Lung microvascular endothelial cell (primary cell): ENCODE results near the gene PLEKHG4. TPM values are rescaled to one million over a fixed set of nuclear protein-coding genes. Genes with fewer than 3 reads are reported as not detected.

ENCODE experiments used
- DNase-seq, 2 donors: peaks; one replicate each; pipeline versions ENCODE4 v3.0.0 to v3.0.0-alpha.2; 2010; ENCODE audit warnings: low read depth in 2 of 2
- total RNA-seq: library from RNA; depleted of rRNA; stranded (reverse); fragments of >200 nt; gene quantifications from 2 replicates; pipeline ENCODE4 v1.2.1, GENCODE V29; 2014

The PLEKHG4 gene
- total RNA-seq, 1 donor from 2014 or later: 5.8 TPM

DNA sequence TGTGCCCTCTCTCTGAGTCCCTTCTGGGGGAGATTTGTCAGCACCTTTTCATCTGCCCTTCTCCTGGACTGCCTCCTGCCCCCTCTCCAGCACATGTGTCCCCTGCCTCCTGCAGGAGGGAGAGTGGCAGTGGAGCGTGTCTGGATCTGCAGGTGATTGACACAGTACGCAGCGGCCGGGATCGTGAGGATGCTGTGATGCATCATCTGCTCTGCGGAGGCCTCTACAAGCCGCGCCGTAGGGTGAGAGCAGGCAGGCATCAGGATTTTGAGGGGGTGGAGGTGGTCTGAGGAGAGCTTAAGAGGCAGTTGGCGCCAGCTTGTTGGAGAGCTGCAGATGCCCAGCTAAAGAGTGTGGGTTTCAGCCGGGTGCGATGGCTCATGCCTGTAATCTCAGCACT lies 19.6 kb upstream of the PLEKHG4 start:
- no peak for DNase-seq

DNA sequence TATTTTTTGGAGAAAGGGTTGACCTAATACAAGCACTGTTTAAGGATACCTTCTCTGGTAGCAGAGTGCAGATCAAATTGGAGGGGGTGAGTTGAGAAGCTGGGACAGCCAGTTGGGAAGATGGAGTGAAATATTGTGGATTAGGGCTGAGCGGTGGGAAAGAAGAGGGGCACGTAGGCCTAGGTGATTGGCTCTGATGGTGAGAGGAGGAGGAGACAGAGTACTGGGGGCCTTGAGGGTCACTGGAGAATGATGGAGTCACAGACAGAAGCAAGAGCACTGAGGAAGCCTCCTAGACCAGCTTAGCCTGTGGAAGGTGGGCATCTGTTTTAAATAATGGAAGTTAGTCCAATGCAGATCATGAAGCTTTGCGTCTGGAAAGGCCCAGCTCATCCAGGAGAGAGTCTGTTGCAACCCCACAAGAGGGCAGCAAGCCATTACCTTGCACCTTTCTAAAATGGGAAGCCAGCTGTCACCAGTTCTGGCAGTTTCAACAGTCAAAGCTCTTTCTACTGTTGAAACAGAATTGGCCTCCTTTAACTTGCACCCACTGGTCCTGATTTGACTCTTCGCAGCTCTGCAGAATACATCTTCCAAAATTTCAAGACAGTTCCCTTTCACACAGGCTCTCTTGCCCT lies 18.8 kb upstream of the PLEKHG4 start:
- peak; percentile 61 to 64 for DNase-seq

GRCh38 chr16:67263201-67263600 lies 16.1 kb upstream of the PLEKHG4 start:
- no peak for DNase-seq

- no peak for DNase-seq
Observed at GRCh38 chr16:67264277-67264676, 15.1 kb upstream of the PLEKHG4 start.

DNA sequence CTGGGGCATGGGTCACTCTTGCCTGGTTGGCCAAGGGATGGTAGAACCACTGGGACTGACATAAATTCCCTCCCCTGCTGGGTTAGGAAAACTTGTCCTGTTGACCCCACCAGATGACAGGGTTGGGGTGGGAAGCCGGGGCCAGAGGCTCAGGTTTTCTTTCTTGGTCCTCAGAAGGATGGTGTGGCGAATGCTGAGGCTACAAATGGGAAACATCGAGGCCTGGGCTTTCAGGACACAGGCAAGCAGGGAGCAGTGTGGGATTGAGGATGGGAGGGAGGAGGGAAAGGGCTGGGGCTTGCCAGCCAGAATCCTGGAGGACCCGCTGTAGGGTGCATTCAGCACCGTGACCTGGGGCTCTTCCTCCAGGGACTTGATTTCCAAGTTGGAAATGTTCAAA lies 14.5 kb upstream of the PLEKHG4 start:
- no peak for DNase-seq

- DNase-seq: no peak
Observed at GRCh38 chr16:67265834-67266233, 13.5 kb upstream of the PLEKHG4 start.

DNA sequence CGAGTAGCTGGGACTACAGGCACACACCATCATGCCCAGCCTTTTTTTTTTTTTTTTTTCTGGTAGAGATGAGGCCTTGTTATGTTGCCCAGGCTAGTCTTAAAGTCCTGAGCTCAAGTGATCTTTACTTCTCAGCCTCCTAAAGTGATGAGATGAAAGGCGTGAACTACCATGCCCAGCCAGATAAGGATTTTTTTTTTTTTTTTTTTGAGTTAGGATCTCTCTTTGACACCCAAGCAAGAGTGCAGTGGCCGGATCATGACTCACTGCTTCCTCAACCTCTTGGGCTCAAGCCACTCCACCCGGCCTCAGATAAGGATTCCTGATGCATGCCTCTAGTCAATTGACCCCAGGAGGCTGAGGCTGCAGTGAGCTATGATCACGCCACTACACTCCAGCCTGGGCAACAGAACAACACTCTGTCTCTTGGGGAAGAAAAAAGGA lies 11.2 kb upstream of the PLEKHG4 start:
- peak in 1 of 2 donors; percentile 93 for DNase-seq

DNA sequence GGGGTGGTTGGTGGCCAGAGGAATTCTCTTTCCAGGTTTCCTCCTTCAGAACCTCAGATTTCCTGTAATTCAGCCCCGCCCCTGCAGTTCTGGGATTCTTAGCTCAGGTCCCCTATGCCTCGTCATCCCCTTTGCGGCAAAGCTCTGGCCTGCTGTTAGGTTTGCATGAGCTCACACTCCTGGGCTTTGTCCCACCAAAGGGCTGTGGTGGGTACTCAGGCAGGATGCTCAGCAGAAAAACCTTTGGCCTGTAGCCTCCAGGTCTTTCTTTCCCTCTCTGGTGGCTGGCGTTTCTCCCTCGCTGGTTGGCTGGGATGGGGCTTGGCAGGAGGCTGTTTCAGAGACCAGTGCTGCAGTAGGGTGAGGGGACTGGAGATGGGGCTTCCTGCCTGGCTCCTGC lies 9.6 kb upstream of the PLEKHG4 start:
- peak in 1 of 2 donors; percentile 73 for DNase-seq

GRCh38 chr16:67270931-67271338 lies 8.4 kb upstream of the PLEKHG4 start:
- no peak for DNase-seq

- DNase-seq: no peak
Observed at GRCh38 chr16:67271446-67271845, 7.9 kb upstream of the PLEKHG4 start.

- no peak for DNase-seq
Observed at GRCh38 chr16:67275321-67275720, 4.0 kb upstream of the PLEKHG4 start.

DNA sequence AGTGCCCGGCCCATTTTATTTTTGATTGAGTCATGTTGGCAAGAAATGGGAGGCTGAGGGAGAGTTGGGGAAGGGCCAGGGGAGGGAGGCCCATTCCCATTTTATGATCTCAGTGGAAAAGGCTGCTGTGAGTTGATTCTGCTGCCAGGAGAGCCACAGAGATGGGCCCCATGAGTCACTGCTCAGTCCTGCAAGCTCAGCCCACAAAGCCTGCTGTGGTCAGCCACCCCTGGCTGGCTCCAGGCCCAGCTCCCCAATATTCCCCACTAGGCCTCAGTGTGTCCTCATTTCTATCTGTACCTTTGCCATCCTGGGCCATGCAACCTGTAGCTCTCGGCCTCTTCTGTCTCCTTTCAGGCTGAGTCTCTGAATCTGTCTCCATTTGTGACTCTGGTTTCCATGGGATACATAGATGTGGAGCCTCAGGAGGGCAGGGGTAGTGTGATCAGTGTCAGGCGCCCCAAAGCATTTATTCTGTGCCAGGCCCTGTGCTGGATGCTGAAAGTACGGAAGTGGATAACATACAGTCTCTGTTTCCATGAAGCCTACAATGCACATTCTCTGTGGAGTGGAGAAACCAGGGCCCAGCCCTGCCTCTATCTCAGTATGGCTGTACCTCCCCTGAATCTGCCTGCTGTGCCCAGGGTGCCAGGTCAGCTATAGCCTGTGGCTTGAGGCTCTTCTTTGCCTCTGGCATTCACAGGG lies 1.9 kb upstream of the PLEKHG4 start:
- DNase-seq: peak; percentile 88 to 95

DNA sequence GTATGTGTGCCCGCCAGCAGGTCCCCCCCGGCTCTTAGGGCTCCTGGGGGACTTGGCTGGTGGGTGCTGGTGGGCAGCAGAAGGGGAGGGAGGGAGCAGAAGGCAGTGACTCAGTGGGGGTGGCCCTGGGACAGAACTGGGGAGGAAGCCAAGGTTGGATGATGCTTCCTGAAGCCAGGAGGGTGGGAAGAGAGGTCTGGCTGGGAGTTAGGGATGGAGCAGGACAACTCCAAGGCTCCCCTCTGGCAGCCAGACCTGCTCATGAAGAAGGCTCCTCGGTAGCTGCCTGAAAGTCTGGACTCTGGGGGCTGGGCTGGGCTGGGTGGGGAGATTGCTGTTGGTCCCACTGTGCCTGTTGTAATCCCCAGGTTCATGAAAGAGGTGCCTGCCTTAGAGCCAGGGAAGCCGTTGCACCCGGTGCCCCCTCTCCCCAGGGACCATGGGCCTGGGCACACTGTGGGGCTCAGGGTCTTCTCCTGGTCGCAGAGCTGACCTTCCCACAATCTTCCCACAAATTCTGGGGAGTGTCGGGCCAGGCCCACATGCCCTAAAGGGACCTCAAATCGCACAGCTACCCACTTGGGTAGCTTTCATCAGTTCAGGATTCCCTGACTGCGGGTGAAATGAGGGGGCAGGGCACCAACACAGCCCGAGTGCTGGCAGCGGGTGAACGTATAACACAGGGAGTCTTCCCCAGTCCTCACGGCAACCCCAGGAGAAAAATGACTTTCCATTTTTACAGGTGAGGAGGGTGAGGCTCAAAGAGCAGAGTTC lies 1.1 kb upstream of the PLEKHG4 start:
- DNase-seq: peak; percentile 38 to 77

DNA sequence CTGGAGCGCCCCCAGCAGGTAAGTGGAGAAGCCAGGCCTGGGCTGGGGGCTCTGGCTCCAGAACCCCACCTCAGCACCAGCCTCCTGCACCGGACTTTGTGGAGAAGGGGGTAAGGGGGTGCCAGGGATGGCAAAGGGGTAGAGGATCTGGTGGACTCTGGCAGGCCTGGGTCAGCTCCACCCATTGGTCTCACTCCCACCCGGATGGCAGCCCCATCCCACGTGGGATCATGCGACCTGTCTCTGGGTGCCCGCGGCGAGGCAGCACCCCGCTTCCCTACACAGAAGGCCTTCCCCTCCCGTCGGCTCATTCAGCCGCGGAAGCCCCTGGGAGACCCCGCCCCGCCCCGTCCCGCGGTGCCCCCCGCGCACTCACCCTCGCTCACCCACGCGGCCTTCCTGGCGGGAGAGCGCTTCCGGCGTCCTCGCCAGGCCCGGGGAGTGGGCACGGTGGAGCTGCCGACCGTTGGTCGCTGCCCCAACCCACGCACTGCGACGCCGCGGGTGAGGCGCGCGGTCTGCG lies 498 bp upstream of the PLEKHG4 start:
- peak in 1 of 2 donors; percentile 27 for DNase-seq

- DNase-seq: no peak
Observed at GRCh38 chr16:67280090-67281015, 1.0 kb downstream of the PLEKHG4 start.

DNA sequence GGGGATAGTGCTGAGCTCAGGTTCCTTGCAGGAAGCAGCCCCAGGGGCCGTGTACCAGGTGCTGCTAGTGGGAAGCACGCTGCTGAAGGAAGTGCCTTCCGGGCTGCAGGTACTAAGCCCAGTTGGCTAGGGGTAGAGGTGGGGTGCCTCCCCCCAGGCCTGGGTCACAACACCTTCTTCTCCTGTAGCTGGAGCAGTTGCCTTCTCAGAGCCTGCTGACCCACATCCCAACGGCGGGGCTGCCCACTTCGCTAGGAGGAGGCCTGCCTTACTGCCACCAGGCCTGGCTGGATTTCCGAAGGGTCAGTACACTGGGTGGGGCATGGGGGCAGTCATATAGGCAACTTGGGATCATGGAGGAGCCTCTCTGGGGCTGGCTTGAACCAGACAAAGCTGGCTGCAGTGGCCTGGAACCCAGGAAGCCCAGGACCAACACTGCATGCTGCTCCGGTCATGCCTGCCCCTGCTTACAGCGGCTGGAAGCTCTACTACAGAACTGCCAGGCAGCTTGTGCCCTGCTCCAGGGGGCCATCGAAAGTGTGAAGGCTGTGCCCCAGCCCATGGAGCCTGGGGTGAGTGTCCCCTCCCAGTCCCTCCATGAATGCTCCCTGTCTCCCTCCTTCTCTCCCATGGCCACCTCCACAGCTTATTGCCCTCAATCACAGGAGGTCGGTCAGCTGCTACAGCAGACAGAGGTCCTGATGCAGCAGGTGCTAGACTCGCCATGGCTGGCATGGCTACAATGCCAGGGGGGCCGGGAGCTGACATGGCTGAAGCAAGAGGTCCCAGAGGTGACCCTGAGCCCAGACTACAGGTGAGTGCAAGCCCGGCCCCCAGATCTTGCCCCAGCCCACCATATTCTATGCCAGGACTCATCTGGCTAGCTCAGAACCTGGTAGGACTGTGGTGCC lies 2.5 kb downstream of the PLEKHG4 start:
- no peak for DNase-seq

DNA sequence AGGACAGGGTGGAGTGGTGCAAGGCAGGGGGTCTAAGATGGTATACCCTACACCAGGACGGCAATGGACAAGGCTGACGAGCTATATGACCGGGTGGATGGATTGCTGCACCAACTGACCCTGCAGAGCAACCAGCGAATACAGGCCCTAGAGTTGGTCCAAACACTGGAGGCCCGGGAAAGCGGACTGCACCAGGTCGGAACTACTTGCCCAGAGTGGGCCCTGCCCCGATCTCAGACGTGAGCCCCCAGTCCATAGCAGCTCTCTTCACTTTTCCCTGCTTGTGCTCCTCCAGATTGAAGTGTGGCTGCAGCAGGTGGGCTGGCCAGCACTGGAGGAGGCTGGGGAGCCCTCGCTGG lies 3.1 kb downstream of the PLEKHG4 start:
- DNase-seq: no peak

DNA sequence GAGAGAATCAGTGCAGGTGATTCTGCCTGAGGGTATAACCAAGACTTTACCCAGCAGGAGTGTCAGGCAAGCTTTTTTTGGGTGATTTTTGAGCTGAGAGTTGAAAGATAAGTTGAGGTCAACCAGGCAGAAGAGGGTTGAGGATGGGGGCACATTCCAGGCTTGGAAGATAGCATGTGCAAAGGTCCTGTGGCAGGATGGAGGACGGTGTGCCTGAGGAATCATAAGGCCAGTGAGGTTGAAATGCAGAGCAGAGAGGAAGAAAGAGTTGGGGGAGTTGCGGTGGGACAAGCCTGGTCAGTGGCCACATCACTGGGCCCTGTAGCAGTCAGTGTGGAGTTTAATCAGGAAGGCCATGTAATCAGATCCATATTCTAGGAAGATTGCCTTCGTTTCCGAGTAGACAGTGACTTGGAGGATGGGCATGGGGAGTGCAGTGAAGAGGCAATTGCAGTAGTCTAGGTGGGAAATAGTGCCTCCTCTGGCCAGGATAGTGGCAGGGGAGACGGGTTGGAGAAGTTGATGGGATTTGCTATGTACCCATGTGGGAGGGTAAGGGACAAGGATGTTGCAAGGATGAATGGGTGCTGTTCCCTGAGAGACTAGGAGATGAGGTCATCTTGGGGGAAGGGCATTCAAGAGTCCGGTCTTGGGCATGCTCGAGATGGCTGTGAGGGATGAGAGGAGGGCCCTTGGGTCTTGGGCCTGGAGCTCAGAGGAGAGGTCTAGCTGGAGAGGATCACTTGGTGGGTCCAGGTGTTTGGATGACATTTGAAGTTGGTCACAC lies 3.9 kb downstream of the PLEKHG4 start:
- DNase-seq: peak in 1 of 2 donors; percentile 30

DNA sequence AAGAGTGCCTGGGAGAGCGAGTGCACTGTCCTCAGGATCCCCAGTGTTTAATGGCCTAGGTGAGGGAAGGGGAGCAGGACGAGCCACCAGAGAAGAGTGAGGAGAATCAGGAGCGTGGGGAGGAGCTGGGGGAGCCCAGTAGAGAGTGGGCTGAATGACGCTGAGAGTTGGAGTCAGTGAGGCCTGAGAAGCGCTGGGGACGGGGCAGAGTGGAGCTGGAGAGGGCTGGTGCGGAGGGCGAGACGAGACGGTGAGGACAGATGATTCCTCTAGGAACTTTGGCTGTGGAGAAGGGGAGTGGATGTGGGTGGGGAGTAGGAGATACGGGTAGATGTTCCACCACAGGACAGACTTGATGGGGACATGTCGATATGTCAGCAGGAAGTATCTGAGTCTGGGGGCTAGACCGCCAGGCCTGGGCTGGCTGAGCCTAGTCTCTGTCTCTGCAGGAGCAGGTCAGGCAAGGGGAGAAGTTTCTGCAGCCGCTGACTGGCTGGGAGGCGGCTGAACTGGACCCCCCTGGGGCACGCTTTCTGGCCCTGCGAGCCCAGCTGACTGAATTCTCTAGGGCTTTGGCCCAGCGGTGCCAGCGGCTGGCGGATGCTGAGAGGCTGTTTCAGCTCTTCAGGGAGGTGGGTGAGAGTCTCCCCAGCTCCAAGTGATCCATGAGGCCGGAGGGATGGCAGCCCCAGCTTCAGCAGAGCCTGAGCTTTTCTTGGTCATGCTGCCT lies 4.7 kb downstream of the PLEKHG4 start:
- DNase-seq: no peak
